GM18526 (cell line): ENCODE results near the gene ARID5A.

ENCODE experiments used
- POLR2A ChIP-seq: IDR thresholded peaks from 3 replicates; pipeline ENCODE4 v1.6.1; 2011; ENCODE audit not compliant: insufficient read length; ENCODE audit errors: extremely low read depth

Gene ARID5A

GRCh38 chr2:96520697-96521096, 15.9 kb upstream of the ARID5A start:
- TF ChIP-seq POLR2A = no peak

DNA sequence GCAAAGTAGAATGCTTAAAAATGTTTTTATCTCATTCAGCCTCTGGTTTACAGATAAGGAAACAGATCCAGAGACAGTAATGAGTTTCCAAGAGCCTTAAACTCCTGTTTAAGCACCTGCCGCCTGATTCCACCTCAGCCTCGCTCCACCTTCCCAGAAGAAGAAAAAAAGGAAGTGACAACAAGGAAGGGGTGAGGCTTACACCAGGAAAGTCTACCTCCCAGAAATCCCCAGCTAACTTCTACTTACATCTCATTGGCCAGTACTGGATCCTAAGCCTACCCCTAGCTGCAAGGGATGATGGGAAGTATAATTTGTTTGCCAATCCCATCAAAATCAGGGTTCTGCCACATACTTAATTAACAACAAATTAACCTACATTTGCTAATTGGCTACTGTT, 15.3 kb upstream of the ARID5A start:
- TF ChIP-seq POLR2A = no peak

GRCh38 chr2:96522304-96523203, 14.0 kb upstream of the ARID5A start:
- TF ChIP-seq POLR2A = no peak

DNA sequence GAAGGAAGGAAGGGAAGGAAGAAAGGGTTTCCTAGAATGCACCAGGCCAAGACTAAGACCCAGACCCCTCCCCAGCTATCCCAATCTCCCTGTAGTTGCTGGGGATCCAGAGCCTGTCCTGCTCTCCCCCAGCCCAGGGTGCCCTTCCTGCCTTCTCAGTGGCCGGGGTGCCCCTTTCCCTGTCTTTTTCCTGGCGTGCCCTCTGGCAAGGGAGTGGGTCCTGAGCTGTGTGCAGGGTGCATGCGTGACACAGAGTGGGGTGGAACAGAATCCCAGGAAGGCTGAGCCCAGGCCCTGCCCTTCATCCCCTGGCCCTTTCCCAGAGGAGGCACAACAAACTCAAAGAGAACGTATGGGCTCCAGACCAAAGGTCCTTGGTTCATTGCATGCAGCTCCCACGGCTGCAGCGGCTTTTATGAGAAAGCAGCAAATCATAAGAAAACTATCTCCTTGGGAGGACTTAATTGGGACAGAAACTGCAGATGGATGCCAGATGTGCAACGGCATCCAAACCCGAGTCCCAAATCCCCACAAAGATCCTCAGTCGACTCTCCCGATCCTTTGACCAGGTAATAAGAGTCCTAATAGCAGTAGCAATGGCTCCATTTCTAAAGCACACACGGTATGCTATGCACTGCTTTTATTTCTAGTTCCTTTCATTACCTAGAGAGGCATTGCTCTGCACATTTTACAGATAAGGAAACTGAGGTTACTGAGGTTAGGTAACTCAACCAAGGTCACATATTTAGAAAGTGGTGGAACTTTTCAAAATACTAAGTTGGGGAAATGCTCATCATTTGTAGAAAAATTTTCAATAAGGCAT, 12.7 kb upstream of the ARID5A start:
- TF ChIP-seq POLR2A = no peak

DNA sequence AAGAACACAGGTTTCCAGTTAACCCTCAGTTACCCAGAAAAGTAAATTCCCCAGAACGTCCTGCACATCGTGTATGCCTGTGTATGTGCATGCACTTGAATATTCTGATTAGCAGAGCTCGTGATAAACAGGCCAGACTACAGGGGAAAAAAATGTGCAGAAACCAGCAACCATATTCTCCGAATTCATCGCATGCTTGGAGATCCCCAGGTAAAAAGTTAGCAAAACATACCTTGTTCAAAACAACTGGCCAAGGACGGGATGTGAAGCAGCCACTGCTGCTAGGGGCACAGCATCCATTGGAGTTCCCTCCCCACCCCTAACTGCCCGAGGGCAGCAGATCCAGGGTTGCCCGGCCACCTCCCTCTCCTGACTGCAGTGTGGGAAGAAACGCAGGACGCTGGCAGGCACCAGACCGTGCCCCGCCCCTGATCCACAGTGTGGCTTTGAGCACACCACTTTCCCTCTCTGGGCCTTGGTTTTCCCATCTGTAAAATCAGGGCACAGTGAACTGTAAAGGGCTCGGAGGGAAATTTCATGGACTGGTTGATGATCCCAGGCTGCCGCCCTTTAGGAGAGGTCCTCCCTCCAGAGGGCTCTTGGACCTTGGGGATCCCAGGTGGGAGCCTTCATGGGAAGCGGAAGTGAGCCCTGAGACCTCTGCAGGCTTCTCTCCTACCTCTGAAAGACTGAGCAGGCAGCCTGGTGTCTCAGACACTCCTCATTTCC, 11.9 kb upstream of the ARID5A start:
- no peak for TF ChIP-seq POLR2A

DNA sequence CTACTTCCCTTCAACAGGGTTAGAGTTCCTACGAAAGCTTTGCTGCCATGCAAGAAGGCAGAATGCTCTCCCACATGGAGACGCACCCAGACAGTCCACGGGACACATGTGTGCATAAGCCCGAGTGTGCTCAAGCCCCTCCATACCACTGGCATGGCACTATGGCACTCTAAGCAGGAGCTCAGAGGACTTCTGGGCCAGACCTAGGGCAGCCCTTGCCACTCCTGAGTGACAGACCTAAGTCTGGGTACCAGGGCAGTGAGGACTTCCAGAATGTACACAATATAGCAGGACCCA, 11.4 kb upstream of the ARID5A start:
- TF ChIP-seq POLR2A = no peak

DNA sequence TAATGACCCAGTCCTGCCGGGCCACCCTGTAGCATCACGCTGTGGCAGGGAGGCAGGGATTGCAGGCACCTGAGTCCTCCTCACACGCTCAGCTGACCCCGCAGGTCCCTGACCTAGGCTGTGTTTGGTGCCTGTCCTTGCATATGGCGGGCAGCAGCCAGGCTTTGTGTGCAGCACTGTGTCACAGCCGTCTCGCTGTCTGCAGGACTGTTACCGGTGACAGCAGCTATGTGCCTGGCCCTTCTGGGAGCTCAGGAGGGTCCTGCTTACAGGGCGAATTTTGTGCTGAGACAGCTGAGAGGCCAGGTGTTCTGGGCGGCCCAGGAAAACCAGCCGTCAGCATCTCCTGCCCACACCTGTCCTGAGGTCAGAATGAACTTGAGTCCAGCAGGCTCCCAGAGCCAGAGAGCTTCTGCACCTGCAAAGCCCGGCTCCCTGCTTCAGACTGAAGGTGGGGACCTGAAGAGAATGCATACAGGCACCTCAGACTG, 10.4 kb upstream of the ARID5A start:
- TF ChIP-seq POLR2A = no peak

- no peak for TF ChIP-seq POLR2A
Observed at GRCh38 chr2:96526615-96527285, 9.8 kb upstream of the ARID5A start.

DNA sequence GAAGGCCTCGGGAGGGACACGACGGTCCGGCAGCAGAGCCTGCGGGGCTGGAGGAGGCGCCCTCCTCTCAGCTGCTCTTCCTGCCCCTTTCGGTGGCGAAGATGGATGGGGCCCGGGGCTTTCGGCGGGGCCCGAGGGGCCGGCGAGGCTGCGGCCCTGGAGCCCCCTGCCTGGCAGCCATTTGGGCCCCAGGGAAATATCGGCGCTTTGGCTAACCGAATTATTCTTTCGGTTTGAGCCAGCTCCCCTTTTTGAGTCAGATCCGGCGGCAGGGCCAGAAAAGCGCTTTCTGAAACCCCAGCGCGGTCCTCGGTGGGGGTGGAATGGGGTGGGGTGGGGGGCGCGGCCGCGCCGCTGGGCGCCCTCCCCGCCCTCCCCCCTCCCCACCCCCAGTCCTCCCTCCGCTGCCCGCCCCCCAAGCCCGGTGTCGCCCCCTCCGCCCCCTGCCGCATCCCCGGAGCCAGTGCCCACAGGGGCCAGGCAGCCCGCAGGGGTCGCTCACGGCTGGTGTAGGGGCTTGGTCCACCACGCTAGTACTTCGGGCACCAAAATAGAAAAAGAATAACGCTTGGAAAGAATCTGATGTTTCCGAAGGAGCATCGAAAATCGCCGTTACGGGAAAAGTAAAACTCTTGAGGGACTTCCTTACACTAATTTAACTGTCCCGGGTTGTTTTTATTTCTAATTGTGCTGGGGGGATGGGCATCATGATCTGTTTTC, 9.1 kb upstream of the ARID5A start:
- TF ChIP-seq POLR2A = no peak

GRCh38 chr2:96528006-96528699, 8.4 kb upstream of the ARID5A start:
- TF ChIP-seq POLR2A = no peak

- no peak for TF ChIP-seq POLR2A
Observed at GRCh38 chr2:96528700-96529375, 7.7 kb upstream of the ARID5A start.

DNA sequence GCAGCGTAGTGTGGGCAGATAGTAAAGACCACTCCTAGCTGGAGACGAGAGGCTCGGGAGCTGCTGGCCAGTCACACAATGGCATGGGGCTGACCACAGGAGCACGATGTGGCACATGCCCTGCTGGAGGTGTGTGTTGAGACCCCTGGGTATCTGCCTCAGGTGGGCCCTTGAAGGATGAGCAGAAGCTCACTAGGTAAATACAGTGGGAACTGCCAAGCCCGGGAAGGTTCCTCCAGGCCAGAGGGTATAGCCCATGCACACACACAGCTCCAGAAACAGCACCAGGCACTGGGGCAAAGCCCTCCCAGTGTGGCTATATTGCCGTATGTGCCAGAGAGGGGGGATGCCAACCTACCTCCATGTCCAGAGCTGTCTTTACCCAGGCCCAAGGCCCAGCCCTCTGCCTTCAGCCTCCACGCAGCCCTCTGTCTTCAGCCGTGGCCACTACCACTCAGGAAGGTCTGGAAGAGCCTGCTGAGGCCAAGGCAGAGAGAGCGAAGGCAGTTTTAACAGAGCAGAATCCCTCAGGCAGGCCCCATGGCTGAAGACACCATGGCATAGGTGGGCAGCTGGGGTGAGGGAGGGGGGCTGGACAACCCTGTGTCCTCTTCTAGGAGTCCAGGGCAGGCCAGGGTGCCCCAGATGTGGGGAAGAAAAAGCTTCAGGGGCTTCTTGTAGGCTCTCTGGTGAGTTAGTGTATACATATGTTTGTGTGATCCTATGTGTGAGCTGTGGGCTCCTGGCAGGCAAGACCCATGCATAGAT, 7.0 kb upstream of the ARID5A start:
- no peak for TF ChIP-seq POLR2A

DNA sequence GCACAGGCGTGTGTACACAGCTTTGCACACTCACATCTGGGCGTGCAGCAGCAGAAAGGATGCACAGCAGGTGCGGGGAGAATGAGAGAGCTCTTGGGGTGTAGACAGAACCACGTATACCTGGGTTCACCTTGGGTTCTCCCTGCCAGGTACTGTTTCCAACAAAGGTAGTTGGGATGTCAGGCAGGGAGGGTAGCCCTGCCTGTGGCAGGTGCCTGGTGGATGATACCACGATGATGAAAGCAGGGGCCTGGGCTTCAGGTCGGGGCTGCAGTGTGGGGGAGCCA, 6.5 kb upstream of the ARID5A start:
- TF ChIP-seq POLR2A = no peak
